Heart left ventricle (tissue), 16 donors: ENCODE results near the gene SLC25A13. TPM values are rescaled to one million over a fixed set of nuclear protein-coding genes. Genes with fewer than 3 reads are reported as not detected.
A peak's percentile ranks its signal among the peaks of the same experiment; 100 is the strongest.

Experiments used
- ATAC-seq, 4 donors: fragments of 200-7000 bp; cut with Tn5 transposase; one replicate each; pipeline ENCODE4 v1.9.1; 2020 to 2022; ENCODE audit warnings: moderate library complexity in 4 of 4, mild to moderate bottlenecking in 3 of 4, moderate number of reproducible peaks in 1 of 4
- DNase-seq, 5 donors: peaks; one replicate each; pipeline ENCODE4 v3.0.0-alpha.2; 2020
- H3K27ac ChIP-seq, 12 donors: fragments of 200-600 bp; sonication (generic) in 4 of 12; one replicate each; pipeline versions ENCODE4 v1.5.0 to v1.8.0; 2016 to 2022; ENCODE audit warnings: mild to moderate bottlenecking in 2 of 12
- H3K27me3 ChIP-seq, 9 donors: fragments of 200-600 bp; sonication (generic) in 2 of 9; one replicate each; pipeline versions ENCODE4 v1.5.1 to v1.8.0; 2016 to 2022; ENCODE audit warnings: mild to moderate bottlenecking in 3 of 9
- H3K36me3 ChIP-seq, 9 donors: fragments of 200-600 bp; sonication (generic) in 2 of 9; one replicate each; pipeline versions ENCODE4 v1.5.0 to v1.8.0; 2018 to 2022; ENCODE audit warnings: mild to moderate bottlenecking in 2 of 9
- H3K4me1 ChIP-seq, 12 donors: fragments of 200-600 bp; sonication (generic) in 4 of 12; one replicate each; pipeline versions ENCODE4 v1.5.0 to v1.8.0; 2016 to 2022; ENCODE audit warnings: mild to moderate bottlenecking in 3 of 12
- H3K4me3 ChIP-seq, 12 donors: fragments of 200-600 bp; sonication (generic) in 4 of 12; one replicate each; pipeline versions ENCODE4 v1.5.0 to v1.8.0; 2017 to 2022; ENCODE audit warnings: mild to moderate bottlenecking in 9 of 12, moderate library complexity in 4 of 12
- H3K9me3 ChIP-seq, 12 donors: fragments of 200-600 bp; sonication (generic) in 4 of 12; one replicate each; pipeline versions ENCODE4 v1.5.0 to v1.8.0; 2016 to 2022; ENCODE audit warnings: mild to moderate bottlenecking in 1 of 12
- POLR2A ChIP-seq, 2 donors: fragments of 450-650 bp; IDR thresholded peaks; one replicate each; pipeline ENCODE4 v1.6.1; 2017; ENCODE audit warnings: antibody characterized with exemption in 2 of 2, mild to moderate bottlenecking in 2 of 2, moderate library complexity in 2 of 2
- WGBS, 4 donors: extraction: QIAGEN DNeasy Blood & Tissue Kit in 2 of 4; methylation state at CpG; one replicate each; pipeline versions ENCODE4 v1.1.5 to v1.1.7; 2013 to 2018; 5-methylcytosine and 5-hydroxymethylcytosine counted together
- intact Hi-C, 10 donors: fragments of 100-400 bp; cut with DNase I; formaldehyde crosslinking; loops; one replicate each; pipeline versions ENCODE4 v1.11.1 to v1.14.2; 2022
- polyA plus RNA-seq, 2 donors: library from polyadenylated mRNA; stranded (reverse); fragments of 200-250 nt; gene quantifications; one replicate each; pipeline ENCODE4 v1.2.3, GENCODE V29; 2013
- total RNA-seq, 9 donors: library from RNA; depleted of rRNA in 2 of 9; stranded (reverse); fragments of >200 nt in 2 of 9; fragmentation: NEBNext Ultra II Directional in 3 of 9; extraction: Animal tissue kit (Norgen Biotek cat#: 25700) in 3 of 9; gene quantifications; one replicate each; pipeline versions ENCODE4 v1.1.0 to v1.2.4, GENCODE V29; 2016 to 2023
- TF ChIP-seq, protein P1 (sequence below), 12 donors: fragments of 200-600 bp; sonication (generic) in 4 of 12; IDR thresholded peaks; one replicate each; pipeline versions ENCODE4 v1.5.0 to v1.8.0; 2018 to 2022; ENCODE audit warnings: antibody characterized with exemption in 12 of 12, mild to moderate bottlenecking in 5 of 12
- donor health status: ischemic (EF 13 %, LVEDD 7.1; RV severe dilation, severe dysfunction).
- donor health status: healthy with polysubstance abuse.
- donor health status: DM: no; HTN: yes; CAD: no.
- donor health status: DM: no; HTN: no; CAD: no.
- donor health status: ischemic (EF 25% LVEDD 6.9; RV normal size, moderate dysfunction).
- donor health status: ischemic (EF 25% LVEDD 5.7; RV mildly dilated, moderate dysfunction).
- donor health status: healthy.
- donor health status: DM: yes; HTN: yes; CAD: no.
- donor health status: ischemic (EF 35%, LVEDD 5.7; RV mildly dilated, moderate dysfunction).
- donor health status: nonischemic (EF 11% LVEDD 7.7; RV severe dilation, severe dysfunction).
- donor health status: DM: yes; HTN: yes; CAD: no.
- donor health status: PGD.
- donor health status: ischemic (EF 29% LVEDD 5.4; RV normal size, mild dysfunction).
- donor health status: nonischemic (EF 23%, LVEDD 6.1; RV moderate dilation, normal function).

Gene SLC25A13
- total and polyA plus RNA-seq, 11 donors = 3.7 to 17.9 (median 11.4) TPM

DNA sequence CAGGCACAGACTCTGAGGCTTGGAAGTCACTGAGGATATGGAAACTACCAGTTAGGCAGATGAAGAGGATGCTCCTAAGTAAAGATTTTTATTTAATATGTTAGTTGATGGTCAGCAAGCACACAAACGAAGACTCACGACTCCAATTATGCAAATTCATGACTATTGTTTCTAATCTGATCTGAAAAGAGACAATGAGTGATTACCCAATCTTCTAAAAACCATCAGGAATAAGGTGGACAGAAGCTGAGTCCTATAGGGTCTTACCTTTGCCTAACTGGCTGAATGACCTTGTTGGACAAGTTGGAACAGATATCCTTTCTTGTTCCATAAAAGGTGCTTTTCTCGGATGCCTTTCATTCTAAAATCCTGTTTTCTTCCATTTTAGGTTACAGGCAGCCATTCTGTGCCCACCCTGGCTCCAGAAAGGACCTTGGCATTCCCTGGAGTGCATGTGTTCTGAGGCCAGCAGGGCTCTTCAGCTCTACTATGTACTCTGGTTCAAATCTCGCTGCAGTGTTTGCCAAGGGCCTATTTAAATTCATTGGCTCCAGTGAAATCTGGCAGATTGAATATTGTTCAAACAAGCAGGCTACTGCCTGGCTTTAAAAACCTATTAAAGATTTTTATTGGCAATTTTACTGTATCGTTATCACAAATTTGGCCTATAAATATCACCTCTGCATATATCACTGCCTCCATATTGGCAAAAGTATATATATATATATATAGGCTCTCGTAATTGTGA, 77.5 kb downstream of the SLC25A13 start:
- DNase-seq = no peak
- TF ChIP-seq POLR2A (IDR thresholded peaks at IDR 0.05) = no peak
- TF ChIP-seq, protein P1, sequence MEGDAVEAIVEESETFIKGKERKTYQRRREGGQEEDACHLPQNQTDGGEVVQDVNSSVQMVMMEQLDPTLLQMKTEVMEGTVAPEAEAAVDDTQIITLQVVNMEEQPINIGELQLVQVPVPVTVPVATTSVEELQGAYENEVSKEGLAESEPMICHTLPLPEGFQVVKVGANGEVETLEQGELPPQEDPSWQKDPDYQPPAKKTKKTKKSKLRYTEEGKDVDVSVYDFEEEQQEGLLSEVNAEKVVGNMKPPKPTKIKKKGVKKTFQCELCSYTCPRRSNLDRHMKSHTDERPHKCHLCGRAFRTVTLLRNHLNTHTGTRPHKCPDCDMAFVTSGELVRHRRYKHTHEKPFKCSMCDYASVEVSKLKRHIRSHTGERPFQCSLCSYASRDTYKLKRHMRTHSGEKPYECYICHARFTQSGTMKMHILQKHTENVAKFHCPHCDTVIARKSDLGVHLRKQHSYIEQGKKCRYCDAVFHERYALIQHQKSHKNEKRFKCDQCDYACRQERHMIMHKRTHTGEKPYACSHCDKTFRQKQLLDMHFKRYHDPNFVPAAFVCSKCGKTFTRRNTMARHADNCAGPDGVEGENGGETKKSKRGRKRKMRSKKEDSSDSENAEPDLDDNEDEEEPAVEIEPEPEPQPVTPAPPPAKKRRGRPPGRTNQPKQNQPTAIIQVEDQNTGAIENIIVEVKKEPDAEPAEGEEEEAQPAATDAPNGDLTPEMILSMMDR (IDR thresholded peaks at IDR 0.05) = no peak
- no peaks in the 10 kb centered on the region for H3K9me3 ChIP-seq
- peak in 1 of 4 donors; percentile 31 for ATAC-seq
- H3K36me3 ChIP-seq = no peaks in the 10 kb centered on the region
- H3K27ac ChIP-seq = no peak overlapping the region
- no peak overlapping the region for H3K4me3 ChIP-seq
- no peaks in the 10 kb centered on the region for H3K27me3 ChIP-seq
- WGBS, 4 donors = 77 to 85% (median 78%) methylated on average over 6 of the region's 6 CpGs
- intact Hi-C loops = no loop called here
- H3K4me1 ChIP-seq = peaks cover 0 to 9% (median 1%) of the 10 kb centered on the region in 12 donors

DNA sequence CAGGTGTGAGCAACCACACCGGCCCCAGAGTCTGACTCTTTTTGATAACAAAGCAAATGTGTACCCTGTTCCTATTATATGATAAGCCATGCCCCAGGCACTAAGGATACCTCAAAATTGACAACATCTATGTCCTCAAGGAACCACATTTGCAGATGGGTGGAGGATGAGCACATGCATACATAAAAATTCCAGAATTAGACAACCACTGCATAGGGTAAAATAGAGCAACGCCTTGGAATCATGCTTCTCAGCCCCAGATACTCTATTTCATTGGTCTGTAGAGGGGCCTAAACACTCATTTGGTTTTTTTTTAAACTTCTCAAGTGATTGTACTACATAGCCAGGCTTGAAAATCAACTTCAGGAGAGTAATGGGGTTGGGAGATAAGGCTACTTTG, 78.7 kb downstream of the SLC25A13 start:
- no peaks in the 10 kb centered on the region for H3K9me3 ChIP-seq
- DNase-seq = no peak
- TF ChIP-seq, protein P1 (IDR thresholded peaks at IDR 0.05) = no peak
- no peak for TF ChIP-seq POLR2A (IDR thresholded peaks at IDR 0.05)
- H3K36me3 ChIP-seq = no peaks in the 10 kb centered on the region
- H3K27ac ChIP-seq = no peak overlapping the region
- no peak for ATAC-seq
- H3K27me3 ChIP-seq = no peaks in the 10 kb centered on the region
- whole genome bisulfite sequencing, 4 donors = 96 to 100% (median 97%) methylated on average over 2 of the region's 2 CpGs
- H3K4me1 ChIP-seq = peaks cover 0 to 17% (median 4%) of the 10 kb centered on the region in 12 donors
- intact Hi-C loops = no loop called here
- no peak overlapping the region for H3K4me3 ChIP-seq

DNA sequence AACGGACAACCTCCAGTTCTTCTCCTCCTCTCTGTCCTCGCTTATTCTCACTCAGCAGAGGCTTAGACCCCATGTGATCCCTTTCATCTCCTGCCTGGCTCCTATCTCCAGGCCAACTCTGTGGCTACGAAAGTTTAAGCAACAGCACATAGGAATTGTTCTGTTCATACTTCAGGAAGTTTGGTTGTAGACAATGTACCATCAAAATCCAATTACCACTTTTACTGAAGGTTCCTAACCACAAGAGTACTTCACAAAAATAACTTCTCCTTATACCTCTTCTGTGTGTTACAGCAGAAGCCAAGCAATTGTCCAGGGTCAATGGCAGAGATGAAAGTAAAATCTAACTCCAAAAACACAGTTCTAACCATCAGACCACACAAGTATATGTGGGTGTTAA, 80.0 kb downstream of the SLC25A13 start:
- DNase-seq (no peak), ATAC-seq (no peak)
- Histone ChIP-seq H3K9me3 (no peaks in the 10 kb centered on the region), H3K4me3 (no peak overlapping the region), H3K36me3 (no peaks in the 10 kb centered on the region), H3K27me3 (no peaks in the 10 kb centered on the region), H3K4me1 (peaks cover 0 to 29% (median 8%) of the 10 kb centered on the region in 12 donors), H3K27ac (no peak overlapping the region)
- TF ChIP-seq, protein P1 (IDR thresholded peaks at IDR 0.05) = no peak
- no peak for TF ChIP-seq POLR2A (IDR thresholded peaks at IDR 0.05)
- intact Hi-C loops = no loop called here
- WGBS, 4 donors = 83 to 91% (median 88%) methylated on average over 3 of the region's 3 CpGs

- Histone ChIP-seq H3K36me3 (peaks cover 0 to 2% (median 0%) of the 10 kb centered on the region in 9 donors), H3K4me3 (no peak overlapping the region), H3K27ac (no peak overlapping the region), H3K4me1 (peaks cover 0 to 53% (median 27%) of the 10 kb centered on the region in 12 donors), H3K9me3 (no peaks in the 10 kb centered on the region), H3K27me3 (no peaks in the 10 kb centered on the region)
- intact Hi-C loops = loop anchor here in 4 of 10 donors (5.0 to 10.0 kb wide), 3 partner anchors 78 to 86 kb away; partner anchors contain the start of gene SLC25A13 (in 3 of the 4)
- DNase-seq (no peak), ATAC-seq (no peak)
- TF ChIP-seq, protein P1 (IDR thresholded peaks at IDR 0.05) = no peak
- no peak for TF ChIP-seq POLR2A (IDR thresholded peaks at IDR 0.05)
- WGBS, 4 donors = 89 to 93% (median 92%) methylated on average over 3 of the region's 3 CpGs
Measured at GRCh38 chr7:96238976-96239766, 82.7 kb downstream of the SLC25A13 start.
